Neutrophil (primary cell): ENCODE results near the gene SDHA.
A peak's percentile ranks its signal among the peaks of the same experiment; 100 is the strongest.
"Not testable (repeated sequence)": the region's sequence is repeated elsewhere in the genome, so short reads cannot be mapped to it uniquely, and the experiment has no call there.

Experiments used
- H3K27ac ChIP-seq: fragments of 200-600 bp; sonication (generic); 2 replicates; pipeline ENCODE4 v1.5.1; 2016; ENCODE audit warnings: mild to moderate bottlenecking, moderate library complexity
- H3K27me3 ChIP-seq: fragments of 200-600 bp; sonication (generic); 2 replicates; pipeline ENCODE4 v1.6.0; 2016; ENCODE audit warnings: mild to moderate bottlenecking
- H3K36me3 ChIP-seq: fragments of 200-600 bp; sonication (generic); 2 replicates; pipeline ENCODE4 v1.5.1; 2017
- H3K4me1 ChIP-seq, 2 experiments: fragments of 200-600 bp in 1 of 2; sonication (generic) in 1 of 2; 1 replicate in 1 of 2; 2 replicates in 1 of 2; pipeline versions ENCODE4 v1.5.1 to v1.6.1; 2013 to 2016; ENCODE audit warnings: low read depth in 1 of 2, low read length in 1 of 2, mild to moderate bottlenecking in 1 of 2, moderate library complexity in 1 of 2; ENCODE audit not compliant: control insufficient read depth in 1 of 2, insufficient read depth in 1 of 2
- H3K4me3 ChIP-seq, 2 experiments: fragments of 200-600 bp in 1 of 2; sonication (generic) in 1 of 2; 1 replicate in 1 of 2; 2 replicates in 1 of 2; pipeline ENCODE4 v1.5.1; 2013 to 2016; ENCODE audit warnings: low read depth in 1 of 2, low read length in 1 of 2, mild to moderate bottlenecking in 1 of 2, moderate library complexity in 1 of 2
- H3K9me3 ChIP-seq: fragments of 200-600 bp; sonication (generic); 2 replicates; pipeline ENCODE4 v1.5.1; 2016
- CTCF ChIP-seq: fragments of 200-600 bp; sonication (generic); IDR thresholded peaks from 2 replicates; pipeline ENCODE4 v1.5.1; 2016; ENCODE audit warnings: antibody characterized with exemption

The SDHA gene

GRCh38 chr5:218457-219291 is 554 bp downstream of the SDHA start:
- Histone ChIP-seq H3K4me1 (peaks cover 26 to 28% of the 10 kb centered on the region in 2 experiments), H3K27me3 (peaks cover 15% of the 10 kb centered on the region), H3K4me3 (peak overlapping the region; percentile 72 to 86), H3K27ac (peak overlapping the region; percentile 63), H3K36me3 (no peaks in the 10 kb centered on the region), H3K9me3 (no peaks in the 10 kb centered on the region)
- no peak for TF ChIP-seq CTCF

GRCh38 chr5:219460-219863 is 1.3 kb downstream of the SDHA start:
- no peaks in the 10 kb centered on the region for H3K9me3 ChIP-seq
- peak overlapping the region; percentile 72 to 86 for H3K4me3 ChIP-seq
- no peak overlapping the region for H3K27ac ChIP-seq
- peaks cover 15% of the 10 kb centered on the region for H3K27me3 ChIP-seq
- peaks cover 6% of the 10 kb centered on the region for H3K36me3 ChIP-seq
- TF ChIP-seq CTCF, result no peak
- H3K4me1 ChIP-seq, result peaks cover 26 to 28% of the 10 kb centered on the region in 2 experiments

- H3K27me3 ChIP-seq, result peaks cover 15% of the 10 kb centered on the region
- H3K4me3 ChIP-seq, result peak overlapping the region in 1 of 2 experiments; percentile 86
- peaks cover 12% of the 10 kb centered on the region for H3K36me3 ChIP-seq
- peaks cover 26 to 28% of the 10 kb centered on the region in 2 experiments for H3K4me1 ChIP-seq
- no peak overlapping the region for H3K27ac ChIP-seq
- TF ChIP-seq CTCF, result no peak
- no peaks in the 10 kb centered on the region for H3K9me3 ChIP-seq
Observed at GRCh38 chr5:219991-220390, 1.9 kb downstream of the SDHA start.

GRCh38 chr5:222951-223715 is 5.0 kb downstream of the SDHA start:
- H3K4me1 ChIP-seq, result peaks cover 23 to 26% of the 10 kb centered on the region in 2 experiments
- H3K9me3 ChIP-seq, H3K27ac ChIP-seq, H3K4me3 ChIP-seq: not testable (repeated sequence)
- peaks cover 43% of the 10 kb centered on the region for H3K36me3 ChIP-seq
- peaks cover 15% of the 10 kb centered on the region for H3K27me3 ChIP-seq

- H3K36me3 ChIP-seq, result peaks cover 50% of the 10 kb centered on the region
- no peak overlapping the region for H3K27ac ChIP-seq
- no peak overlapping the region for H3K4me3 ChIP-seq
- peaks cover 22 to 26% of the 10 kb centered on the region in 2 experiments for H3K4me1 ChIP-seq
- no peak for TF ChIP-seq CTCF
- H3K9me3 ChIP-seq, result no peaks in the 10 kb centered on the region
- H3K27me3 ChIP-seq, result peaks cover 12% of the 10 kb centered on the region
Observed at GRCh38 chr5:223791-224190, 5.7 kb downstream of the SDHA start.

GRCh38 chr5:225334-225733 is 7.2 kb downstream of the SDHA start:
- Histone ChIP-seq H3K27me3 (no peaks in the 10 kb centered on the region), H3K4me1 (peaks cover 6 to 11% of the 10 kb centered on the region in 2 experiments), H3K4me3 (no peak overlapping the region), H3K36me3 (peaks cover 65% of the 10 kb centered on the region), H3K9me3 (no peaks in the 10 kb centered on the region), H3K27ac (no peak overlapping the region)
- no peak for TF ChIP-seq CTCF

GRCh38 chr5:227375-227774 is 9.3 kb downstream of the SDHA start:
- H3K36me3 ChIP-seq, result peaks cover 84% of the 10 kb centered on the region
- H3K4me3 ChIP-seq, H3K27me3 ChIP-seq, H3K9me3 ChIP-seq, H3K27ac ChIP-seq, H3K4me1 ChIP-seq: not testable (repeated sequence)
